Measurements from ENCODE around the gene HOXB7.
A peak's percentile ranks its signal among the peaks of the same experiment; 100 is the strongest.

HOXB7 gene

GRCh38 chr17:48629411-48629759 lies 18.6 kb upstream of the HOXB7 start:
- no peak overlapping the region for H3K4me3 ChIP-seq (ENCODE audit: low read depth, low read length)
- TF ChIP-seq, protein P1, sequence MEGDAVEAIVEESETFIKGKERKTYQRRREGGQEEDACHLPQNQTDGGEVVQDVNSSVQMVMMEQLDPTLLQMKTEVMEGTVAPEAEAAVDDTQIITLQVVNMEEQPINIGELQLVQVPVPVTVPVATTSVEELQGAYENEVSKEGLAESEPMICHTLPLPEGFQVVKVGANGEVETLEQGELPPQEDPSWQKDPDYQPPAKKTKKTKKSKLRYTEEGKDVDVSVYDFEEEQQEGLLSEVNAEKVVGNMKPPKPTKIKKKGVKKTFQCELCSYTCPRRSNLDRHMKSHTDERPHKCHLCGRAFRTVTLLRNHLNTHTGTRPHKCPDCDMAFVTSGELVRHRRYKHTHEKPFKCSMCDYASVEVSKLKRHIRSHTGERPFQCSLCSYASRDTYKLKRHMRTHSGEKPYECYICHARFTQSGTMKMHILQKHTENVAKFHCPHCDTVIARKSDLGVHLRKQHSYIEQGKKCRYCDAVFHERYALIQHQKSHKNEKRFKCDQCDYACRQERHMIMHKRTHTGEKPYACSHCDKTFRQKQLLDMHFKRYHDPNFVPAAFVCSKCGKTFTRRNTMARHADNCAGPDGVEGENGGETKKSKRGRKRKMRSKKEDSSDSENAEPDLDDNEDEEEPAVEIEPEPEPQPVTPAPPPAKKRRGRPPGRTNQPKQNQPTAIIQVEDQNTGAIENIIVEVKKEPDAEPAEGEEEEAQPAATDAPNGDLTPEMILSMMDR (IDR thresholded peaks at IDR 0.05; ENCODE audit: low read depth, low read length): no peak

- no peak overlapping the region for H3K4me3 ChIP-seq (ENCODE audit: low read depth, low read length)
- TF ChIP-seq, protein P1 (IDR thresholded peaks at IDR 0.05; ENCODE audit: low read depth, low read length): no peak
Measured at GRCh38 chr17:48628649-48629410, 18.0 kb upstream of the HOXB7 start.

- H3K4me3 ChIP-seq (ENCODE audit: low read depth, low read length): no peak overlapping the region
- TF ChIP-seq, protein P1 (IDR thresholded peaks at IDR 0.05; ENCODE audit: low read depth, low read length): no peak
Measured at GRCh38 chr17:48627623-48628521, 17.1 kb upstream of the HOXB7 start.

DNA sequence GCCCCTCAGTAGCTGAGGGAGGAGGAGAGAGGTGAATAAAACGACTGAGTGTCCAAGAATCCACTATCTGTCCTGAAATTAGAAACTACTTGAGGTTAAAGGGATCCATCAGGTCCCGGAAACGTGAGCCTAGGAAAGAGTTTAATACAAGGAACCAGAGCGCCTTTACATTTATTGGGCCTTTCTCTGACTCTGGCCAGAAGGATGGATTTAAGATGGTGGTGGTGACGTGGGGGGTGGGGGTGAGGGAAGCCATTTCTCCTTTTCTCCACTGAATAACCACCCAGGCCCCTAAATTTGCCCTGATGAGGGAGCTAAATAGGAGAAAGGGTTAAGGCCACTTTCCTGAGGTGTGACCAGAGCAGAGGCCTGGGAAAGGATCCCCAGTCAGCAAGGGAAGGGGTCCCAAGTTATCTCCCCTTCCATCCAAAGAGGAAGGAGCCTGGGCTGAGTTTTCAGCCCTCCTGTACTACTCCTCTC lies 16.3 kb upstream of the HOXB7 start:
- no peak overlapping the region for H3K4me3 ChIP-seq (ENCODE audit: low read depth, low read length)
- TF ChIP-seq, protein P1 (IDR thresholded peaks at IDR 0.05; ENCODE audit: low read depth, low read length): no peak

DNA sequence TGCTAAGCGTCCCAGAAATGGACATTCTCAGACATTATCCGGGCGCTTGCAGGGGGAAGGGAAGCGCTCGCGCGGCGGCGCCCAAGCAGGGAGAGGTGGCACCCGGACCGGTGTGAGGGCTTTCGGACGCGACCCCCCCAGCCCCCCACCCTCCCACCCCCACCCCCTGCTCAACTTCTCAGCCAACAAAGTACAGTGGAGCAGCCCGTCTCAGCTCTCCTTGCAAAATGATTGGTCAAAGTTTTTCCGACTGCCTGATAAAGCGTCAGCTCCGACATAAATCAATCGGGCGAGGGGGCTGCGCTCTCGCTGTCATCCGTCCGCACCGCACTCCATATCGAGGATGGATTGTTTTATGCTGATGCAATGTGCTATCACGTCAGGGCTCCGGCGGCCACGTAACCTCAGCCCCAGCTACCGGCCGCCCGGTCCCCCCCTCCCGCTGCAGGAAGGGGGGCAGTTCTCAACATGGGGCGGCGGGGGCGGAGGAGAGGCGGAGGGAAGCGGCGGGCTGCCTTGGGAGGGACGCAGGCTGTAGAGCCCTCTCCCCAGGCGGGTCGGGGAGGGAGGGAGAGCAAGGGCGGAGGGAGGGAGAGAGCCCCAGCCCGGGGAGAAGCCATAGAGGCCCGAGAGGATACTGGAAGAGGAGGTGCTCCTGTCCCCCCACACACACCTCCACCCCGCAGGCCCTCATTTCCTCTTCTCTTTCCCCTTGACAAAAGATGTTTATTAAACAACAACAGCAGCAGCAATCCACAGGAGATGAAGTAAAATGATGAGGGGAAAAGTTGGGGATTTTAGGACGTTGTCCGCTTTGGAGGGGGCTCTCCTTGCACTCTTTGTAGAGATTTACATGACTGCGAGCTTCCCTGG lies 15.7 kb upstream of the HOXB7 start, which contains the start of gene HOXB9:
Gene HOXB9 (minus strand): TSS at position 114 of the 873 bp plus-strand sequence. CDS start 89 bp downstream, at position 25.
- TF ChIP-seq, protein P1 (IDR thresholded peaks at IDR 0.05; ENCODE audit: low read depth, low read length): no peak
- peak within 1 kb of the TSS; percentile 43 for H3K4me3 ChIP-seq (ENCODE audit: low read depth, low read length)

DNA sequence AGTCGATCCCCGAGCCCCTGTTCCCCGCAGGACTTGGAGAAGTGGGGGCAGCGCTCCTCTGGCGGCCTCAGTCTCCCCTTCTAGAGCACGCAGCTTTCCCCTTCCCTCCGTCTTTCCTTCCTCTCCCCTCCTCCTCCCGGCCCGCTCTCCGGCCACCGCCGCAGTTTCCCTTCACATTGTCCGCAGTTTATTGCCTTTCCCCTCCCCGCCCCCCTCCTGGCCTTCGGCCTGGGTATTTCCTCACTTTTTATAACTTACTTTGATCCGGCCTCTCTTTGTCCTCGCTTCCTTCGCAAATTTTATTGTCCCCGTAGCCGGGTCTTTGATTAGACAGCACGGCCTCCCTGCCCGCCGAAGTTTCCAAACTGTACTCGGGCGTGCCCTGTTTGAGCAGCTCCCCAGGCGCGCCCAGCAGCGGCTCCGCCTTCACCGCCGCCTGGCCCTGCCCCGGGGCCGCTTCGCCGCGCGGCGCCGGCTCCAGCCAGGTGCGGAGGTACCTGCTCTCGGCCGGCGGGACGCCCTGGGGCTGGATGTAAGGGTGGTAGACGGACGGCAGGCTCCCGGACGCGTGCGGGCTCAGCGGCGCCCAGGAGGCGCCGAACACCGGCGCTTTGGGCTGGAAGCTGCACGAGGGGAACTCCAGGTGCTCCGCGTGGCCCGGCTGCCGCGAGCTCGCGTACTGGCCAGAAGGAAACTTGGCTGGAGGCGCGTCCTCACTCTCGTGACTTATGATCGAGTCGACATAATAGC lies 14.9 kb upstream of the HOXB7 start:
- TF ChIP-seq, protein P1 (IDR thresholded peaks at IDR 0.05; ENCODE audit: low read depth, low read length): no peak
- H3K4me3 ChIP-seq (ENCODE audit: low read depth, low read length): peak overlapping the region; percentile 43
